ENCODE data around the gene PTPRD.

Gene PTPRD

GRCh38 chr9:9774471-9774870 lies 838.3 kb downstream of the PTPRD start:
- no peak for TF ChIP-seq CTCF (IDR thresholded peaks at IDR 0.05; ENCODE audit: control insufficient read depth, insufficient read depth, low read depth, low read length, missing control alignments)
- H3K4me3 ChIP-seq (ENCODE audit: control insufficient read depth, low read depth, low read length), result no peak overlapping the region
- no peak for DNase-seq (ENCODE audit: low read depth)

GRCh38 chr9:9771314-9771713 lies 841.5 kb downstream of the PTPRD start:
- no peak for TF ChIP-seq CTCF (IDR thresholded peaks at IDR 0.05; ENCODE audit: control insufficient read depth, insufficient read depth, low read depth, low read length, missing control alignments)
- DNase-seq (ENCODE audit: low read depth), result no peak
- no peak overlapping the region for H3K4me3 ChIP-seq (ENCODE audit: control insufficient read depth, low read depth, low read length)

- no peak overlapping the region for H3K4me3 ChIP-seq (ENCODE audit: control insufficient read depth, low read depth, low read length)
- TF ChIP-seq CTCF (IDR thresholded peaks at IDR 0.05; ENCODE audit: control insufficient read depth, insufficient read depth, low read depth, low read length, missing control alignments), result no peak
- DNase-seq (ENCODE audit: low read depth), result no peak
These were observed 848.0 kb downstream of the PTPRD start for GRCh38 chr9:9764821-9765220.

DNA sequence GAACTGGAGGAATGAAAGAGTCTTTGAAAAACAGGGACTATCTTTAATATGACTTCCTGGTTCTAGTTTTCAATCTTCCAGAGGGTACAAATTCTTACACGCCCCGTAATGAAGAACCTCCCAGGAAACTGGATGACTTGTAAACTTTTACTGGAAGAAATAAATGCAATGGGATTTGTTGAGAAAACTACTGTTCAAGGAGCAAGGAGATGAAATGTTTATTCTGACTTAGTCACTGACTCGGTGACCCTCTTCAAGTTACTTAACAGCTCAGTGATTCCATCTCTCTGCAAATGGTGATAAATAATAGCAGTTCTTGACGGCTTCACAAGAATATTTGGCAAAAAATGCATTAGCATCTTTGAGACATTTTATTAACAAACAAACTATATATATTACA lies 858.6 kb downstream of the PTPRD start:
- TF ChIP-seq CTCF (IDR thresholded peaks at IDR 0.05; ENCODE audit: control insufficient read depth, insufficient read depth, low read depth, low read length, missing control alignments), result no peak

DNA sequence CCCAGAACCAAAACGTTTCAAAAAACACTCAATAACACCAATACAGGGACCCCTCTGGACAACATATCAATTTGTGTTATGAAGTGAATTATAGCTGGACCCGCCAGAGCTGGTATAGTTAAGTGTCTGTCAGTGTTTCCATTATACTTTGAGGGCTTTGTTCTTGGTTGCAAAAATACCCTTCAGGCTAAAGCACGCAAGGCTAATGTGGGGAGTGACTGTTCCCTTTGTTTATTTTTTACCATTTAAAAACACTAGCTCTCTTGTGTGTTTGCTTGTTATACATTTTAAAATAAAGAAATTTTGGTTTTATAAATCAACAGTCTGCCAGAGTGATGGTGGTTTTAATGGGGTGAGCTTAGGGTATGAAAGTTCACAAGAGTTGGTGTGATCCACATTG lies 859.5 kb downstream of the PTPRD start:
- H3K4me3 ChIP-seq (ENCODE audit: control insufficient read depth, low read depth, low read length), result no peak overlapping the region
- TF ChIP-seq CTCF (IDR thresholded peaks at IDR 0.05; ENCODE audit: control insufficient read depth, insufficient read depth, low read depth, low read length, missing control alignments), result no peak
- no peak for DNase-seq (ENCODE audit: low read depth)

More for the DNA sequence above, 858.6 kb downstream of the PTPRD start:
- no peak overlapping the region for H3K4me3 ChIP-seq (ENCODE audit: control insufficient read depth, low read depth, low read length)
- DNase-seq (ENCODE audit: low read depth), result no peak

- no peak overlapping the region for H3K4me3 ChIP-seq (ENCODE audit: control insufficient read depth, low read depth, low read length)
- DNase-seq (ENCODE audit: low read depth), result no peak
- no peak for TF ChIP-seq CTCF (IDR thresholded peaks at IDR 0.05; ENCODE audit: control insufficient read depth, insufficient read depth, low read depth, low read length, missing control alignments)
These were observed 860.1 kb downstream of the PTPRD start for GRCh38 chr9:9752722-9753121.

GRCh38 chr9:9751996-9752395 lies 860.8 kb downstream of the PTPRD start:
- H3K4me3 ChIP-seq (ENCODE audit: control insufficient read depth, low read depth, low read length), result no peak overlapping the region
- TF ChIP-seq CTCF (IDR thresholded peaks at IDR 0.05; ENCODE audit: control insufficient read depth, insufficient read depth, low read depth, low read length, missing control alignments), result no peak
- DNase-seq (ENCODE audit: low read depth), result no peak
